ENCODE results near the gene SPP1.
"Not testable (repeated sequence)": the region's sequence is repeated elsewhere in the genome, so short reads cannot be mapped to it uniquely, and the experiment has no call there.

SPP1 gene

DNA sequence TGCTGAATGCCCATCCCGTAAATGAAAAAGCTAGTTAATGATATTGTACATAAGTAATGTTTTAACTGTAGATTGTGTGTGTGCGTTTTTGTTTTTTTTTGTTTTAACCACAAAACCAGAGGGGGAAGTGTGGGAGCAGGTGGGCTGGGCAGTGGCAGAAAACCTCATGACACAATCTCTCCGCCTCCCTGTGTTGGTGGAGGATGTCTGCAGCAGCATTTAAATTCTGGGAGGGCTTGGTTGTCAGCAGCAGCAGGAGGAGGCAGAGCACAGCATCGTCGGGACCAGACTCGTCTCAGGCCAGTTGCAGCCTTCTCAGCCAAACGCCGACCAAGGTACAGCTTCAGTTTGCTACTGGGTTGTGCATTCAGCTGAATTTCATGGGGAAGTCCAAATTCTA is at the start of gene SPP1:
SPP1 (plus strand) TSS at position 249 of the 400 bp plus-strand sequence. CDS start 1,182 bp downstream, outside the sequence.
- DNase-seq = peak; percentile 8

DNA sequence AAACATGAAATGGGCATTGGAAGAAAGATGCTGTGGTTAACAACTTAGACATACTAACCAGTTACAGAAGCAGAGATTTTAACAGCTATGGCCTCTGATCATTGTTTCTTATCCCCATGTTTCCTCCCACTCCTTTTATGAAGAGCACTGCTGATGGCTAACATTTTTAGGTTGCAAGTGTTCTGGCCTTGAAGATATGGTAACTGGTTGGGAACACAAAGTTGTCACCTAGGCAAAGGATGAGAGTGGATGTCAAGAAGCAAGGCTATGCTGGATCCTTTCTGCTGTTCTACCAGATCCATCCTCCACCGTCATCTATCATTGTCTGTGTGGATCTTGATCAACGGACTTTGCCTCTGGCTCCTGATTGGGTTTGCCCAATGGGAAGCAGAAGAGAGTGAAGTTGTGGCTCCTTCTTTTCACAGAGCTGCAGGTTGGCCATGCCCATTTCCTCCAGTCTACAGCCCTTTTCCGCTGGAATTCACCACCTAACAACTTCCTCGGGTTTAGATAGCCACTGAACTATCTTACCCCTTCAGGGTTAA is 48.9 kb upstream of the SPP1 start:
- DNase-seq = no peak

DNA sequence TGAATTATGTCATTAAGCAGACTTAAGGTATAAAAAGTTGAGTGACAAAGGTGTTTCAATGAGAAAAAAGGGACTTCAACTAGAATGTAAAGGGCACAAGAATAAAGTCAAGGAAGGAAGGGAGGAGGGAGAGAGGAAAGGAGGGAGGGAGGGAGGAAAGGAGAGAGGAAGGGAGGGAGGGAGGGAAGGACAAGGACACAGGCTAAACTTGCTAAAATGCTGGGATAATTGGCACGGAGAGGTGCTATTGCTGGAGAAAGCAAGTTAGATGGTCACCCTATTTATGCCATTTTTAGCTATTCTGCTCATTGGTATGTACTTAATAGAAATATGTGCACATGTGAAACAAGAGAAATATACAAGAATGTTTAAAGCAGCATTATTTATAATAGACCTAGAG is 44.9 kb upstream of the SPP1 start:
- DNase-seq = no peak

DNA sequence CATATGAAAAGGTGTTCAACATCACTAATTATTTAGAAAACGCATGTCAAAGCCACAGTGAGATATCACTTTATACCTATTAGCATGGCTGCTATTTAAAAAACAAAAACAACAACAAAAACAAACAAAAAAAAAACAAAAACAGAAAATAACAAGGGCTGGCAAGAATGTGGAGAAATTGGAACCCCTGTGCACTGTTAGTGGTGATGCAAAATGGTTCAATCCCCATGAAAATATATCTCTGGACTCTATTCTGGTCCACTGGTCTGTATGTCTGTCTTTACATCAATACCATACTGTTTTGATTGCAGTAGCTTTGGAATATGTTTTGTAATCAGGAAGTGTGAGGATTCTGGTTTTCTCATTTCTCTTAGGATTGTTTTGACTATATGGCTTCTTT is 43.6 kb upstream of the SPP1 start:
- DNase-seq = no peak

DNA sequence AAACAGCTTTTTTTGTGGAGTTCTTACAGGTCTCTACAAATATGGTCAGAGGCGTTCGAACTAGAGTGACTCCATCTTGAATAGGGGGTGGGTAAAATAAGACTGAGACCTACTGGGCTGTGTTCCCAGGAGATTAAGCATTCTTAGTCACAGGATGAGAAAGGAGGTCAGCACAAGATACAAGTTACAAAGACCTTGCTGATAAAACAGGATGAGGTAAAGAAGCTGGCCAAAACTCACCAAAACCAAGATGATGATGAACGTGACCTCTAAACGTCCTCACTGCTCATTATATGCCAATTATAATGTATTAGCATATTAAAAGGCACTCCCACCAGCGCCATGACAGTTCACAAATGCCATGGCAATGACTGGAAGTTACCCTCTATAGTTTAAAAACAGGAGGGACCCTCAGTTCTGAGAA is 42.8 kb upstream of the SPP1 start:
- DNase-seq = no peak

DNA sequence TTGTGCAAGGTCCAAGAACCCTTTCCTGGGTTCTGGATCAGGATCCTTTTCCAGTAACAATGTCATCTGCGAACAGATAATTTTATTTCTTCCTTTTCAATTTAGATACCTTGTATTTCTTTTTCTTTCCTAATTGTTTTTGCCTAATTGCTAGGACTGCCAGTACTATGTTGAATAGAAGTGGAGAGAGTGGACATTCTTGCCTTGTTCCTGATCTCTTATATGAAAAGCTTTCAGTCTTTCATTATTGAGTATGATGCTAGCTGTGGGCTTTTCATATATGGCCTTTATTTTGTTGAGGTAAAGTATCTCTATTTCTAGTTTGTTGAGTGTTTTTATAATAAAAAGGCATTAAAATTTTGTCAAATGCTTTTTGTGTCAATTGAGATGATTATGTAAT is 42.2 kb upstream of the SPP1 start:
- no peak for DNase-seq

DNA sequence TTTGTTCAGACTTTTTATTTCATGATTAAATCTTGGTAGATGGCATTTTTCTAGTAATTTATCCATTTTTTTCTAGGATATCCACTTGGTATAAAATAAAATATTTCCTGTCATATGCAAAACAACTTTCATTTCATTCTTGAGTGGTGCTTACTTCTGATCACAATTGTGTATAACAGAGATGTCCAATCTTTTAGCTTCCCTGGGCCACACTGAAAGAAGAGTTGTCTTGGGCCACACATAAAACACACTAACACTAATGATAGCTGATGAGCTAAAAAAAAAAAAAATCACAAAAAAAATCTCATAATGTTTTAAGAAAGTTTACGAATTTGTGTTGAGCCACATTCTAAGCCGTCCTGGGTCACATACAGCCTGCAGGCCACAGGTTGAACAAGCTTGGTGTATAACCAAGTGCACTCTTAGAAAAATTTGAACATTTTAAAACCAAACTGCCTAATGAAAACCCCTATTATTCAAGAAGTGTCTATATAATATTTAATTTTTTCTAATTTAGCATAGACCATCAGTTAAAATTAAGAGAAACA is 41.3 kb upstream of the SPP1 start:
- no peak for DNase-seq

DNA sequence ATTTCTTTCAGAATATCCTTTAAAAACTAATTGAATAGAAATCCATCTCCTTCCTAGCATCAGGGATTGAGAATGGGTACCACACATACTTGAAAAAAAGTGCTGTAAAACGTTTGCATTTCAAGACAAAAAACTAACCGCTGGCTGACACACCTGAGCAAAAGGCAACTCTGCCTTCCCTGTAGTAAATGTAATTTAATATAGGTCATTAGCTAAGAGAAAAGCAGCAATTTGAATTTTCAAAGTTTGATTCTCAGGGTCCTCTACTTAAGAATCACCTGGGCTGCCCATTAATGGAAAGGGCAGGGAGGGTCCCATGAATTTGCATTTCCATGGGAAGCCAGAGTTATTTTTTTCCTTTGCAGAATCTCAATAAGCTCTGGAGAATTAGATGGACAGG is 40.5 kb upstream of the SPP1 start:
- DNase-seq = no peak

DNA sequence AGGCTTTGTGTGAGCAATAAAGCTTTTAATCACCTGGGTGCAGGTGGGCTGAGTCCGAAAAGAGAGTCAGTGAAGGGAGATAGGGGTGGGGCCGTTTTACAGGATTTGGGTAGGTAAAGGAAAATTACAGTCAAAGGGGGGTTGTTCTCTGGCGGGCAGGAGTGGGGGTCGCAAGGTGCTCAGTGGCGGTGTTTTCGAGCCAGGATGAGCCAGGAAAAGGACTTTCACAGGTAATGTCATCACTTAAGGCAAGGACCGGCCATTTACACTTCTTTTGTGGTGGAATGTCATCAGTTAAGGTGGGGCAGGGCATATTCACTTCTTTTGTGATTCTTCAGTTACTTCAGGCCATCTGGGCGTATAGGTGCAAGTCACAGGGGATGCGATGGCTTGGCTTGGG is 39.6 kb upstream of the SPP1 start:
- DNase-seq = not testable (repeated sequence)

DNA sequence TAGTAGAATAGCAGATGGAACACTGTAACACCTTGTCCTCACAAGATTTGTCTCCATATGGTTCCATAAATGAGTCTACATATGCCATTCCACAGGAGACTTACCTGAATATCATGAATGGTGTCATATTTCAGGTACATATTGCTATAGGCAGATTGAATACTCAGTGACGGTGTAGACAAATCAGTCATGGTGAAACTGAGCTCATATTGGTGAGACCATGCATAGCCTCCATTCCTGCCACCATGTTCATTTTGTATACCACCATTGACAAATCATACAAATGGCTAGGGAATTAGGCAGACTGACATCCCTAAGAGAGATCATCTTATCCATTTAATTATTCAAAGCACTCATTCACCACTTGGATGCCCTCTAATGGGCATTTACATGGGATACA is 38.0 kb upstream of the SPP1 start:
- no peak for DNase-seq

DNA sequence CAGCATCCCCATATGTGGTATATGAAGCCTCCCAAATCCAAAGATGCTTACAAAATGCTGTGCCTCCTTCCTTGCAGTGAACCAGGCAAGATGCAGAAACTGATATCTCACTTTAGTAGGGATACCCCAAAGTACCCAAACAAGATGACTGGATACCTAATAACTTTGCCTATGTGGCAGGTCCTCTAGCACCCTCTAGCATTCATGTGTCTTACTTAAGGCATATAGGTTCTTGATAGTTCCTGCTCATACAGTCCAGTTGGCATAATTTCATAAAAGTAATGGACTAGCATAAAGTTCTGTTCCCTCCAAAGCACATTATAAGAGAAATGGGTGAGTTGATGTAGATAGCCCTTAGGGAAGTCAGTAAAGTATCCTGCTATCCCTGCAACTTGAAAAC is 36.8 kb upstream of the SPP1 start:
- DNase-seq = no peak

DNA sequence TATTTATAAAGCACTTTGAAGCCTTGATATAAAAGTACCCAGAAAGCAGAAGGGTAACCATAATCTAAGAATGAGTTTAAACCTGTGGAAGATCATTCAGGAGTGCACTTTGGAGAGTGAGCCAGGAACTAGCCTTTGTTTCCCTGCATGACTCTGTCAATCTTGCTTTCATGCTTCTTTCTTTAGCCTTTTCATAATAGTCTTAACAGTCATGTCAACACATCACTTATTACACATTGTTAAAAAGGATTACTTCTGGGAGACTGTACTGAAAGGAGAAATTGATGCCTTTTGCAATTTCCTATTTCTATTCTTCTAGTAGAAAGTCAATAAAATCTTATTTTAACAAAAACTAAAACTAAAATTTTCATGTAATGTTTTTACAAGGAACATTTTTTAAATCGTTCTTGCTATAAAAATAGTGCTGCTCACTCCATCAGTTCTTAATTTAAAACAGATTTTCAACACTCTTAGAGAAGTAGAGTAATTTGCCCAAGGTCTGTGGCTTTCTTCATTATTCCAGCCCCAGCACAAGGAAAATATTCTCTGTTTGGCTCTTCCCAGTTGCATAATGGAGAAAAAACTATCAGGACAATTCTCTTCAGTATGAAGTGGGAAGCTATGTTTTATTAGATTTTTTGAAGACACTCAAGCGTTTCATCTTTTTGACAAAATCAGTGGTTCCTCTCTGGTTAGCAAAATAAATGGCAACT is 35.4 kb upstream of the SPP1 start:
- no peak for DNase-seq

DNA sequence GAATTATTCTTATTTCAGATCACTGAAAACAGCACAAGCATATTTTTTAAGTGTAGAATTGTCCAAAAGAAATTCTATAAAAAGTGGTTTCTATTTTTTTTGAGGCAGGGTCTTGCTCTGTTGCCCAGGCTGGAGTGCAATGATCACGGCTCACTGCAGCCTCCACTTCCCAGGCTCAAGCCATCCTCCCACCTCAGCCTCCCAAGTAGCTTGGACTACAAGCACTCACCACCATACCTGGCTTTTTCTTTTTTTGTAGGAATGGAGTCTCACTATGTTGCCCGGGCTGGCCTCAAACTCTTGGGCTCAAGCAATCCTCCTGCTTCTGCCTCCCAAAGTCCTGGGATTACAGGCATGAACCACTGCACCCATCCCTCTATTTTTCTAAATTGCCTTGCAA is 34.7 kb upstream of the SPP1 start:
- not testable (repeated sequence) for DNase-seq

DNA sequence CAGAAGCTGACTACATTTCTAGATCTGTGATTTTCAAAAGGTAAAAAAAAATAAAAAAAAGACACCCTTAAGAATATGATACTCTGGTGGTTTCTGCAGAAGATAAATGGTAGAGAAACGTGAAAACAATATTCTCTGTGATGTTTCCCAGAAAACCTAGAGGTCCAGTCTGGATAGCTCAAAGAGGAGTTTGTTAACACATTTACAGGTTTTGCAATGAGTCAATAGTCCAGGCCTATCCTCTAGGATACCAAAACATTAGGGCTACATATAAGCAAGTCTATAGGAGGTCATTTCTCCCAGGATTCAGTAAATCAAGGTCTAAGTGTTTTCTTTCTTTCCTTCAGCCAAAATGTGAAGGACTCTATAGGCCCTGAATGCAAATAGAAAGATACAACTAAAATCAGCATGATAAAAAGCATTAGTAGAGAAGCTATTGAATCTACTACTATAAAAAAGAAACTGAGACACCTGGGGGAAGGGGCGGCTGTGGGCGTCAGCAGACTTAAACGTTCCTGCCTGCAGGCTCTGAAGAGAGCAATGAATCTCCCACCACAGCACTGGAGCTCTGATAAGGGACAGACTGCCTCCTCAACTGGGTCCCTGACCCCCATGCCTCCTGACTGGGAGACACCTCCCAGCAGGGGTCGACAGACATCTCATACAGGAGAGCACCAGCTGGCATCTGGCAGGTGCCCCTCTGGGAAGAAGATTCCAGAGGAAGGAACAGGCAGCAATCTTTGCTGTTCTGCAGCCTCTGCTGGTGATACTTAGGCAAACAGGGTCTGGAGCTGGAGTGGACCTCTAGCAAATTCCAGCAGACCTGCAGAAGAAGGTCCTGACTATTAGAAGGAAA is 33.7 kb upstream of the SPP1 start:
- DNase-seq = no peak

DNA sequence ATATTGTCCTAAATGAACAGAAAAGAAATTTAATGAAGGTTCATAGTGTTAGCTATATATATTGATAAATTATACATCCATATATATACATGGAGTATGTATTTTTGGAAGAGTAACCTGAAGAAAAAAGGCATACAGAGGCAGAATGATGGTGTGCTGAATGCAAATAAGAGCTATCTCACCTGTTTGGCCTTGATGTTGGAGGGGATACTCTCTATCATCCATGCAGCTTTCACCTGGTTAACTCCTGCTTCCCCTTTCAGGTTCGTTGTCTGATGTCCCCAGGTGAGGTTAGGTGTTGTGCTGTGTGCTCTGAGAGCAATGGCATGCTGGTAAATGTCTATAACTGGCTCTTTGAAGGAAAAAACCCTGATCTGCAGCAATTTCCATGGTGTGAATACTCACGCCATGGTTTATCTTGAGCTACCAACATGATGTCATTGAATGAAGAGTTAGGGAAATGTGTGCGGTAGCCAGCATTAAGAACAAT is 31.8 kb upstream of the SPP1 start:
- no peak for DNase-seq

DNA sequence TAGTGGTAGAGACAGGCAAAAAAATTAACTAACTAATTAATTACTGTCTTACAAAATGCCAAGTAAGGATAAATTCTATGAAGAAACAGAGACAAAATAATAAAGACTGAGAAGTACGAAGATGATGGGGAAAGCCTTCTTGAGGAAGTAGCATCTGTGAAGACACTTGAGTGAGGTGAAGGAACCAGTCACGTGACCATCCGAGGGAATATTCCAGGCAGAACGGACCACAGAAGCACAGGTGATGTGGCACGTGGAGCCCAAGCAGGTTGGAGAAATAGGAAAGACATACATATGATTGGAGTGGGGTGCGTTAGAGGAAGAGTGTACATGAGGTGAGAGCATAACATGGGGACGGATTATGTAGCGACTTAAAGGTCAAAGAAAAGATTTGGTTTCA is 30.5 kb upstream of the SPP1 start:
- no peak for DNase-seq

DNA sequence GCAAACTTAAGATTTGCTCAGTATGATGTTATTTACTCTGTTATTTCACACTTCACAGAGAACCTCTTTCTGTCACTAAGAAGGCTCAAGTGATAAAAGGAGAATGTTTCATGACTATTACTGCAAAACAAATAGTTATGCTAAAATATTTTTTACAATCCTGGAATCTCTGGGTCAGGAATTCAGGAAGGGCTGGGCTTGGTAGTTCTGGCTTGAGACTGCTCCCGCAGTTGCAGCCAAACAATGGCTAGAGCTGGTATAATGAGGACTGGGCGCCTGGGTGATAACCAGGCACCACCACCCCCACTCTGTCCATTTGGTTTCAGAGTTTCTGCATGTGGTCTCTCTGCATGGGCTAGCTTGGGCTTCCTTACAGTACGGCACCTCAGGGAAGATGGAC is 28.7 kb upstream of the SPP1 start:
- no peak for DNase-seq

DNA sequence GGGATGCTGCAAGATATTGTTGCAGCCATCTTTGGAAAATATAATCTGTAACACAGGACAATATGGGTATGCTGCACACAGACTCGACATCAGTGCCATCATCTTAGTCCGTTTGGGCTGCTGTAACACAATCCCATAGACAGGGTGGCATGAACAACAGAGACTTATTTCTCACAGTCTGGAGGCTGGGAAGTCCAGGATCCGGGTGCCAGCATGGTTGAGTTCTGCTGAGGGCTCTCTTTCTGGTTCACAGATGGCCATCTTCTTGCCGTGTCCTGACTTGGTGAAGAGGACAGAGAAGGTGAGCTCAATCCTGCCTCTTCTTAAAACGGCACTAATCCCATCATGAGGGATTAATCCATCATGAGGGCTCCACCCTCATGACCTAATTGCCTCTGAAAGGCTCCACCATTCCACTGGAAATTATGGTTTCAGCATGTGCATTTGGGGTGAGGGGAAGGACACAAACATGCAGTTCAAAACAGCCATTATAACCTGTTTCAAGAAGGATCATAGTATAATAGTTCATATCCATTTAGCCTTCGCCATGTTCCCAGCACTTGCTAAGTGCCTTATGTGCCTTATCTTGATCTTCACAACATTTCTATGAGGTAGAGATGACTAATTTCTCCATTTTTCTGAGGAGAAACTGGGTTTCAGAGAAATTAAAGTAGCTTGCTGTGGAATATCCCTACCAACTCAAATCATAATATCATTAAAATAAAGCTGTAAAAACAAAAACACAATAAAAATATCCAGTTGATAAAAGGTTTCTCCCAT is 27.9 kb upstream of the SPP1 start:
- DNase-seq = no peak

DNA sequence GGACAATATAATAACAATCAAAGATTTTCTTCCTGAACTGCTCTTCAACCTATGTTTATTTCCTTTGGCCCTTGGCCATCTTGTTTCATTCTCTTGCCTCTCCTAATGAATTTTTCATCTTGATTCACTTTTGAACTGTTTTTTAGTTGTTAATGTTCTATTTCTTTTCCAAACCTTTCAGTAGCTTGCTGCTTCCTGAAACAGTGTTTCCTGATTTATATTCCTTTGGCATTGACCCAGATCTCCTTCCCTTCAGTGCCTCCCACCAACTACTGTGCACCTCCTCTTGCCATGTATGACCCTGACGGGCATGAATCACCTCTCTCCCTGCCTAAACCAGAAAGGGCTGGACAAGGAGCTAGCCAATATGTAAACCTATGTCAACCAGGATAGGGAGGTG is 25.6 kb upstream of the SPP1 start:
- no peak for DNase-seq

DNA sequence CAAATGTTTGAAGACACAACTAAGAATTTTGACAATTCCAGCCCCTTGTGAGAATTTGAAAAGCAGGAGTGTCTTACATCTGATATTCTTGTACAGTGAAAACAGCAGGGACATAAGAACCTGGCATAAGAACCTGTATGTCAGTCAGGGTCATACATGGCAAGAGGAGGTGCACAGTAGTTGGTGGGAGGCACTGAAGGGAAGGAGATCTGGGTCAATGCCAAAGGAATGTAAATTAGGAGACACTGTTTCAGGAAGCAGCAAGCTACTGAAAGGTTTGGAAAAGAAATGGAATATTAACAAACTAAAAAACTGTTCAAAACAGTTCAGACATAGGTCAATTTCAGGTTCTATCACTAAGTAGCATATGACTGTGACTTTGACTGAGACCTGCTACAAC is 25.0 kb upstream of the SPP1 start:
- no peak for DNase-seq

DNA sequence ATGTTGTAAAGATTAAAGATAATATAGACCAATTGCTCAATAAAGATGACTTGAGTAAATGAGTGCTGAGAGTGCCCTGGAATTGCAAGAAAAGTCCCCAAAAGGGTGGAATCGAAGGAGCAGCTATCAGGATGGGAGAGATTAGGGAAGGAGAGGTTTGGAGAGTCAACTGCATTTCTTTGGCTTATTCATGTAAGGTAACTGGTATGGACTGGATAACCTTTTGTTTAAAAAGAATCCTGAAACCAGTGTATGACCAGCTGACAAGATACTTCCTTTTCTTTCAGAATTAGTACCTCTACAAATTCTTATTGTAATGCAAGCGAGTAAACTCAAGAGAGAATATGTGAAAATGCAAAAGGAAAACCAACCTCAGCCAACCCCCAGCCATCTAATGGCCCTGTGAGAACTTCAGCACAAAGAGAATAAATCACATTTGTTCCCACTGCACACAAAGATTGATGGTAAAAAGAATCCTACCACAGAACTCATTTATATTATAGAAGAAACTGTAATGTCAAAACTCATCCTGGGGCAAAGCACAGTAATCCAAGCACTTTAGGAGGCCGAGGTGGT is 24.5 kb upstream of the SPP1 start:
- no peak for DNase-seq

DNA sequence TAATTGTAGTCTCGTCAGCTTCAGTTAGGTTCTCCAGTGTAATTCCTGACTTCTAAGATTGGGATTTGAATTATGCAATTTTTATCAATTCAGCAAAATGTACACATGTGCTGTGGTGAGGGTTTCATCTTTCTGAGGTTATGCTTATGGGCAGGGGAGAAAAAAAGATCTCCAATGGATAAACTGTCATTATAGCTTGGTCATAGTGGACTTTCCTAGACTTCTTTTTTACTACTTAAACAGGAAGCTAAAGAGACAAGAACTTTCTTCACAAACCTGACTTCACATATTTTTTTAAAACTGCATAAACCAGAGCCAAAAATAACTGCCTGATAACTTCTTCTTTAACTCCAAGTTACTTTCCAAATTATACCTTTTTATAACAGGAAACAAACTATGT is 21.7 kb upstream of the SPP1 start:
- no peak for DNase-seq

DNA sequence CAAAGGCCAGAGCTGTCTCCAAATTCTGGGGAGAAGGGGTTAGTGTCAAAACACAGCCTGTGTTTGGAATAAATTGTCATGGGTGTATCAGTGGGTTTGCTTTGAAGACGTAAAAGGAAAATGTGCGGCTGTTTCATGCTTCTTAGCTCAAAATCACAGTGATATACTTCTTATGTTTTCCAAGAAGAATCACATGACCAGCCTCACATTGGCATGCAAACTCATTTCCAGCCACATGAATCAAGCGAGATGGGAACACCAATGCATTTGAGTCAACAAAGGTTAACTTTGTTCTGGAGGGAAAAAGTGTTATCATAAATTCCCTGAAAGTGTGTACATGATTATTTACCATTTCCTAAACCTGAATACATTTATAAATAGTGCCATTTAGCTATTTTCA is 19.0 kb upstream of the SPP1 start:
- DNase-seq = no peak
